Testis (tissue), 2 donors: ENCODE measurements around the gene COPS2.

Experiments used
- CTCF ChIP-seq, 3 experiments: fragments of 450-650 bp in 2 of 3; fragments of 200-600 bp in 1 of 3; sonication (generic) in 1 of 3; IDR thresholded peaks; one replicate each; pipeline ENCODE4 v1.5.1; 2016 to 2019; ENCODE audit warnings: antibody characterized with exemption in 3 of 3, mild to moderate bottlenecking in 2 of 3, moderate library complexity in 1 of 3
- POLR2A ChIP-seq: fragments of 450-650 bp; IDR thresholded peaks from one replicate; pipeline ENCODE4 v1.6.1; 2017; ENCODE audit warnings: antibody characterized with exemption, mild to moderate bottlenecking, moderate library complexity

GRCh38 chr15:49079340-49080039 lies 75.9 kb downstream of the COPS2 start:
- TF ChIP-seq CTCF (IDR thresholded peaks at IDR 0.05) (no peak), POLR2A (no peak)
